Liver (tissue), 9 donors: ENCODE results near the gene INSR. TPM values are rescaled to one million over a fixed set of nuclear protein-coding genes. Genes with fewer than 3 reads are reported as not detected.

Experiments used
- DNase-seq: peaks from one replicate; pipeline ENCODE4 v3.0.0-alpha.2; 2017; ENCODE audit warnings: low spot score
- H3K27ac ChIP-seq, 2 donors: one replicate each; pipeline ENCODE4 v1.7.0; 2013; ENCODE audit warnings: inconsistent platforms in 2 of 2, low read length in 2 of 2, control low read depth in 1 of 2, low read depth in 1 of 2, mild to moderate bottlenecking in 1 of 2
- H3K27me3 ChIP-seq, 4 donors: one replicate each; pipeline versions ENCODE4 v1.6.1 to v1.7.0; 2013; ENCODE audit warnings: low read length in 3 of 4, inconsistent platforms in 1 of 4, mild to moderate bottlenecking in 1 of 4, moderate library complexity in 1 of 4; ENCODE audit not compliant: control insufficient read depth in 4 of 4, insufficient read depth in 4 of 4
- H3K36me3 ChIP-seq, 4 donors: one replicate each; pipeline versions ENCODE4 v1.6.1 to v1.7.0; 2013; ENCODE audit warnings: low read length in 3 of 4, mild to moderate bottlenecking in 3 of 4, low read depth in 1 of 4, moderate library complexity in 1 of 4; ENCODE audit not compliant: control insufficient read depth in 4 of 4, insufficient read depth in 3 of 4
- H3K4me1 ChIP-seq, 4 donors: one replicate each; pipeline versions ENCODE4 v1.6.1 to v1.7.0; 2013; ENCODE audit warnings: low read length in 3 of 4, mild to moderate bottlenecking in 3 of 4, moderate library complexity in 1 of 4; ENCODE audit not compliant: control insufficient read depth in 4 of 4, insufficient read depth in 4 of 4
- H3K4me3 ChIP-seq, 3 donors: one replicate each; pipeline versions ENCODE4 v1.6.1 to v1.7.0; 2013; ENCODE audit warnings: low read length in 3 of 3, control low read depth in 1 of 3, low read depth in 1 of 3, mild to moderate bottlenecking in 1 of 3
- H3K9ac ChIP-seq, 2 donors: one replicate each; pipeline ENCODE4 v1.7.0; 2013; ENCODE audit warnings: low read length in 2 of 2, mild to moderate bottlenecking in 2 of 2, moderate library complexity in 2 of 2, control low read depth in 1 of 2, low read depth in 1 of 2
- H3K9me3 ChIP-seq, 4 donors: one replicate each; pipeline versions ENCODE4 v1.6.1 to v1.7.0; 2013; ENCODE audit warnings: low read length in 3 of 4; ENCODE audit not compliant: control insufficient read depth in 4 of 4
- EGR1 ChIP-seq, 2 donors: IDR thresholded peaks; 2 replicates each; pipeline ENCODE4 v1.6.1; 2016 to 2018; ENCODE audit warnings: antibody characterized with exemption in 2 of 2, low read depth in 2 of 2
- FOXA1 ChIP-seq: IDR thresholded peaks from 2 replicates; pipeline ENCODE4 v1.6.1; 2016; ENCODE audit warnings: antibody characterized with exemption
- FOXA2 ChIP-seq: IDR thresholded peaks from 2 replicates; pipeline ENCODE4 v1.6.1; 2016; ENCODE audit warnings: antibody characterized with exemption
- GABPA ChIP-seq, 2 donors: IDR thresholded peaks in 1 of 2; conservative IDR thresholded peaks in 1 of 2; 2 replicates each; pipeline ENCODE4 v1.6.1; 2016; ENCODE audit warnings: antibody characterized with exemption in 2 of 2, mild to moderate bottlenecking in 1 of 2, moderate library complexity in 1 of 2
- HNF4A ChIP-seq, 2 donors: conservative IDR thresholded peaks; 2 replicates each; pipeline ENCODE4 v1.6.1; 2016; ENCODE audit warnings: antibody characterized with exemption in 2 of 2, mild to moderate bottlenecking in 2 of 2
- HNF4G ChIP-seq: IDR thresholded peaks from 2 replicates; pipeline ENCODE4 v1.6.1; 2016; ENCODE audit warnings: antibody characterized with exemption
- JUND ChIP-seq, 2 donors: IDR thresholded peaks; 2 replicates each; pipeline ENCODE4 v1.6.1; 2016; ENCODE audit warnings: antibody characterized with exemption in 2 of 2
- NR2F2 ChIP-seq: IDR thresholded peaks from 2 replicates; pipeline ENCODE4 v1.6.1; 2016; ENCODE audit warnings: antibody characterized with exemption
- RAD21 ChIP-seq, 2 donors: IDR thresholded peaks; 2 replicates each; pipeline ENCODE4 v1.6.1; 2016; ENCODE audit warnings: antibody characterized with exemption in 2 of 2, mild to moderate bottlenecking in 2 of 2
- RXRA ChIP-seq, 2 donors: IDR thresholded peaks; 2 replicates each; pipeline ENCODE4 v1.6.1; 2017 to 2018; ENCODE audit warnings: antibody characterized with exemption in 2 of 2, mild to moderate bottlenecking in 1 of 2
- SP1 ChIP-seq: IDR thresholded peaks from 2 replicates; pipeline ENCODE4 v1.6.1; 2018; ENCODE audit warnings: antibody characterized with exemption, mild to moderate bottlenecking
- TAF1 ChIP-seq: conservative IDR thresholded peaks from 2 replicates; pipeline ENCODE4 v1.6.1; 2016; ENCODE audit warnings: antibody characterized with exemption, mild to moderate bottlenecking
- YY1 ChIP-seq: IDR thresholded peaks from 2 replicates; pipeline ENCODE4 v1.6.1; 2016; ENCODE audit warnings: antibody characterized with exemption, mild to moderate bottlenecking
- WGBS: extraction: QIAGEN DNeasy Blood & Tissue Kit; methylation state at CpG from one replicate; pipeline ENCODE4 v1.1.7; 2013; 5-methylcytosine and 5-hydroxymethylcytosine counted together
- polyA plus RNA-seq, 2 donors: library from polyadenylated mRNA; stranded (reverse) in 1 of 2; unstranded in 1 of 2; fragments of 200-250 nt in 1 of 2; fragments of >200 nt in 1 of 2; fragmentation: Nextera tagmentation in 1 of 2; extraction: Ambion mirVana in 1 of 2; gene quantifications; one replicate each; pipeline versions ENCODE4 v1.2.1 to v1.2.3, GENCODE V29; 2013 to 2015
- total RNA-seq, 2 donors: library from RNA; depleted of rRNA; stranded (reverse); fragments of >200 nt; gene quantifications; one replicate each; pipeline ENCODE4 v1.2.3, GENCODE V29; 2014
- TF ChIP-seq, protein P1 (sequence below): IDR thresholded peaks from 2 replicates; pipeline ENCODE4 v1.6.1; 2016; ENCODE audit warnings: antibody characterized with exemption, mild to moderate bottlenecking
- TF ChIP-seq, protein P2 (sequence below): IDR thresholded peaks from 2 replicates; pipeline ENCODE4 v1.6.1; 2016; ENCODE audit warnings: antibody characterized with exemption
- TF ChIP-seq, protein P3 (sequence below): fragments of 150-350 bp; IDR thresholded peaks from 2 replicates; pipeline ENCODE4 v1.5.1; 2017; ENCODE audit warnings: improper control_type of control experiment, low read depth, low read length; ENCODE audit not compliant: missing input control
- TF ChIP-seq, protein P4 (sequence below): IDR thresholded peaks from 2 replicates; pipeline ENCODE4 v1.6.1; 2016; ENCODE audit warnings: antibody characterized with exemption
- donor health status: healthy.
- donor health status: healthy.
- donor health status: healthy.
- donor health status: healthy.
- donor health status: healthy.

Gene INSR
- total and polyA plus RNA-seq, 4 donors: 16.5 to 97.5 (median 50.8) TPM

DNA sequence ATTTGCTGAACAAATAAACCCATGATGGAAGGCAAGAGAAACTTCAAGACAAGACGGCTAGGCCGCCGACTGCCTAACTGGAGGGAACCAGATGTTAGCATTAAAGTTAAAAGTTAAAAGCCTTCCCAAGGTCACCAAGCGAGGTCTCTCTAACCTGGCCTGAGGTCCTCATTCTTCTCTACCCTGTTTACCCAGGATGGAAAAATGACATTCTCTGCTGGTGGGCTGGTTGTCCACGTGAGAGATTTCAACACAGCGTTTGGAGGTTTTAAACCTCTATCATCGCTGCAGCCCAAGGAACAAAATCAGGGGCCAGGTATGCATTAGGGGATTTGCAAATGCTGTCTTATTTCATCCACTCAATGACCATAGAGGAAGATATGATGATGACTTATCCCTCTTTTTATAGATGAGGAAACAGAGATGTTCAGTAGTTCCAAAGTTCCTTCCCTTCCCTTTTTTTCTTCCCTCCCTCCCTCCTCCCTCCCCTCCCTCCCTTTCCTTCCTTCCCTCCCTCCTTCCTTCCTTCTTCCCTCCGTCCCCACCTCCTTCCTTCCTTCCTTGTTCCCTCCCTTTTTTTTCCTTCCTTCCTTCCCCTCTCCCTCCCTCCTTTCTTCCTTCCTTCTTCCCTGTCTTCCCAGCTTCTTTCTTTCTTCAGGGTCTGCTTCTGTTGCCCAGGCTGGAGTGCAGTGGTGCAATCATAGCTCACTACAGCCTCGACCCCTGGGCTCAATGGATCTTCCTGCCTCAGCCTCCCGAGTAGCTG lies 79.7 kb downstream of the INSR start:
- no peak overlapping the region for H3K9ac ChIP-seq
- no peak for DNase-seq
- H3K27me3 ChIP-seq: no peaks in the 10 kb centered on the region
- WGBS: 69% methylated on average over 10 of the region's 10 CpGs
- H3K27ac ChIP-seq: peak overlapping the region in 1 of 2 donors; percentile 8
- peaks cover 7 to 19% (median 16%) of the 10 kb centered on the region in 4 donors for H3K4me1 ChIP-seq
- TF ChIP-seq SP1: no peak
- TF ChIP-seq EGR1 (IDR thresholded peaks at IDR 0.05; ENCODE audit: low read depth in 2 of 2): no peak
- TF ChIP-seq HNF4A (conservative IDR thresholded peaks at IDR 0.05): peak in 1 of 2 donors; percentile 3
- no peak for TF ChIP-seq TAF1
- no peaks in the 10 kb centered on the region for H3K36me3 ChIP-seq
- no peak overlapping the region for H3K4me3 ChIP-seq
- no peaks in the 10 kb centered on the region for H3K9me3 ChIP-seq

DNA sequence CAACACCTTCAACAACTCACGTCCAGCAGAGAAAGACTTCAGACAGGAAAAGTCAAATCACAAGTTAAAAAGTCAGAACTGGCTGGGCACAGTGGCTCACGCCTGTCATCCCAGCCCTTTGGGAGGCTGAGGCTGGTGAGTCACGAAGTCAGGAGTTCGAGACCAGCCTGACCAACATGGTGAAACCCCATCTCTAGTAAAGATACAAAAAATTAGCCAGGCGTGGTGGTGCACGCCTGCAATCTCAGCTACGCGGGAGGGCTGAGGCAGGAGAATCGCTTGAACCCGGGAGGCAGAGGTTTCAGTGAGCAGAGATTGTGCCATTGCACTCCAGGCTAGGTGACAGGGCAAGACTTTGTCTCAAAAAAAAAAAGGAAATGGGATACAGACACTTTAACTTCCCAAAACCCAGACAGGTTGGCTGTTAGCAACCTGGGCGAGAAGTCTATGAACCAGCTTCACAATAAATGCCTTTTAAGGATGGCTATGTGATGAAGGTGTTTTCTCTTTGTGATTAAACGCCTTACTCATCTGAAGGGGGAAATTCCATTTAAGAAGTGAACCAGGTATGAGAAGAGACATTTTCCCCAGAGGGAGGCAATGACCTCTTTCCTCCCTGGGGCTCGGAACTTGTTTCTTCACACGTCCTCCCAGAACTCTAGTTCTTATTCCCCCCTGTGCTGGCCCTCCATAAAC lies 80.4 kb downstream of the INSR start:
- H3K36me3 ChIP-seq: no peaks in the 10 kb centered on the region
- H3K4me1 ChIP-seq: peaks cover 7 to 19% (median 17%) of the 10 kb centered on the region in 4 donors
- H3K4me3 ChIP-seq: no peak overlapping the region
- DNase-seq: no peak
- no peaks in the 10 kb centered on the region for H3K27me3 ChIP-seq
- no peaks in the 10 kb centered on the region for H3K9me3 ChIP-seq
- H3K9ac ChIP-seq: no peak overlapping the region
- 84% methylated on average over 14 of the region's 14 CpGs for WGBS
- TF ChIP-seq NR2F2 (no peak), HNF4G (no peak), RAD21 (IDR thresholded peaks at IDR 0.05) (no peak), JUND (IDR thresholded peaks at IDR 0.05) (no peak)
- TF ChIP-seq, protein P1, sequence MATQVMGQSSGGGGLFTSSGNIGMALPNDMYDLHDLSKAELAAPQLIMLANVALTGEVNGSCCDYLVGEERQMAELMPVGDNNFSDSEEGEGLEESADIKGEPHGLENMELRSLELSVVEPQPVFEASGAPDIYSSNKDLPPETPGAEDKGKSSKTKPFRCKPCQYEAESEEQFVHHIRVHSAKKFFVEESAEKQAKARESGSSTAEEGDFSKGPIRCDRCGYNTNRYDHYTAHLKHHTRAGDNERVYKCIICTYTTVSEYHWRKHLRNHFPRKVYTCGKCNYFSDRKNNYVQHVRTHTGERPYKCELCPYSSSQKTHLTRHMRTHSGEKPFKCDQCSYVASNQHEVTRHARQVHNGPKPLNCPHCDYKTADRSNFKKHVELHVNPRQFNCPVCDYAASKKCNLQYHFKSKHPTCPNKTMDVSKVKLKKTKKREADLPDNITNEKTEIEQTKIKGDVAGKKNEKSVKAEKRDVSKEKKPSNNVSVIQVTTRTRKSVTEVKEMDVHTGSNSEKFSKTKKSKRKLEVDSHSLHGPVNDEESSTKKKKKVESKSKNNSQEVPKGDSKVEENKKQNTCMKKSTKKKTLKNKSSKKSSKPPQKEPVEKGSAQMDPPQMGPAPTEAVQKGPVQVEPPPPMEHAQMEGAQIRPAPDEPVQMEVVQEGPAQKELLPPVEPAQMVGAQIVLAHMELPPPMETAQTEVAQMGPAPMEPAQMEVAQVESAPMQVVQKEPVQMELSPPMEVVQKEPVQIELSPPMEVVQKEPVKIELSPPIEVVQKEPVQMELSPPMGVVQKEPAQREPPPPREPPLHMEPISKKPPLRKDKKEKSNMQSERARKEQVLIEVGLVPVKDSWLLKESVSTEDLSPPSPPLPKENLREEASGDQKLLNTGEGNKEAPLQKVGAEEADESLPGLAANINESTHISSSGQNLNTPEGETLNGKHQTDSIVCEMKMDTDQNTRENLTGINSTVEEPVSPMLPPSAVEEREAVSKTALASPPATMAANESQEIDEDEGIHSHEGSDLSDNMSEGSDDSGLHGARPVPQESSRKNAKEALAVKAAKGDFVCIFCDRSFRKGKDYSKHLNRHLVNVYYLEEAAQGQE: no peak
- H3K27ac ChIP-seq: peak overlapping the region; percentile 8 to 11

DNA sequence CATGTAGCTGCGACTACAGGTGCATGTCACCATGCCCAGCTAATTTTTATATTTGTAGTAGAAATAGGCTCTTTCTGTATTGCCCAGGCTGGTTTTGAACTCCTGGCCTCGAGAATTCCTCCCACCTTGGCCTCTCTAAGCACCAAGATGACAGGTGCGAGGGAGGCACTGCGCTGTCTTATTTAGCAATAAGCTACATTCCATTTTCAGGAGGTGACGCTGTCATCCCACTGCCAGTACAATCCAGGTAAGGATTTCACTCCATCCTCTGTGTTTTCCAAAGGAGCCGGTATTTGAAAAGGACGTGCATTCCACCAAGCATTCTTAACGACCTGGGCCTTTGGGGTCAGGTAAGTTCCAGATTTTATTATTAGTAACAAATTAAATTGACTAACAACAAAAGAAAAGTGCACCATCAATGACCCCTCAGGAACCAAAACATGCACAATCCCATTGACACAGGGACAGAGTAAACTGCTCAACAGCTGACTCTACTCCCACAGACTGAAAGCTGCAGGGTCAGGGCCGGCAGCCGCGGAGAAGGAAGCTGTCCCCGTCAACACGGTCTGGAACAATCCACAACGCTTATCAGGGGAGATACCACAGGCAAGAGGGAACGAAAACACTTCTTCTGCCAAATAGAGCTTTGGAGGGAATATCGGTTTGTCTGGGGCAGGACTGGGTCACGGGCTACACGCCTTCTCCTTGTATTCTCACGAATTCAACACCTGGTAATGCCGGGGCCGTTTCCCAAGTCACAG lies 82.8 kb downstream of the INSR start:
- no peak overlapping the region for H3K9ac ChIP-seq
- peaks cover 7 to 19% (median 16%) of the 10 kb centered on the region in 4 donors for H3K4me1 ChIP-seq
- peak; percentile 49 for TF ChIP-seq FOXA1
- TF ChIP-seq, protein P2, sequence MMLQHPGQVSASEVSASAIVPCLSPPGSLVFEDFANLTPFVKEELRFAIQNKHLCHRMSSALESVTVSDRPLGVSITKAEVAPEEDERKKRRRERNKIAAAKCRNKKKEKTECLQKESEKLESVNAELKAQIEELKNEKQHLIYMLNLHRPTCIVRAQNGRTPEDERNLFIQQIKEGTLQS: no peak
- TF ChIP-seq JUND (IDR thresholded peaks at IDR 0.05): peak in 1 of 2 donors; percentile 50
- peak; percentile 42 for TF ChIP-seq YY1
- TF ChIP-seq, protein P3, sequence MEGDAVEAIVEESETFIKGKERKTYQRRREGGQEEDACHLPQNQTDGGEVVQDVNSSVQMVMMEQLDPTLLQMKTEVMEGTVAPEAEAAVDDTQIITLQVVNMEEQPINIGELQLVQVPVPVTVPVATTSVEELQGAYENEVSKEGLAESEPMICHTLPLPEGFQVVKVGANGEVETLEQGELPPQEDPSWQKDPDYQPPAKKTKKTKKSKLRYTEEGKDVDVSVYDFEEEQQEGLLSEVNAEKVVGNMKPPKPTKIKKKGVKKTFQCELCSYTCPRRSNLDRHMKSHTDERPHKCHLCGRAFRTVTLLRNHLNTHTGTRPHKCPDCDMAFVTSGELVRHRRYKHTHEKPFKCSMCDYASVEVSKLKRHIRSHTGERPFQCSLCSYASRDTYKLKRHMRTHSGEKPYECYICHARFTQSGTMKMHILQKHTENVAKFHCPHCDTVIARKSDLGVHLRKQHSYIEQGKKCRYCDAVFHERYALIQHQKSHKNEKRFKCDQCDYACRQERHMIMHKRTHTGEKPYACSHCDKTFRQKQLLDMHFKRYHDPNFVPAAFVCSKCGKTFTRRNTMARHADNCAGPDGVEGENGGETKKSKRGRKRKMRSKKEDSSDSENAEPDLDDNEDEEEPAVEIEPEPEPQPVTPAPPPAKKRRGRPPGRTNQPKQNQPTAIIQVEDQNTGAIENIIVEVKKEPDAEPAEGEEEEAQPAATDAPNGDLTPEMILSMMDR: no peak
- TF ChIP-seq FOXA2: peak; percentile 44
- peak in 1 of 2 donors; percentile 47 for TF ChIP-seq HNF4A (conservative IDR thresholded peaks at IDR 0.05)
- TF ChIP-seq, protein P4, sequence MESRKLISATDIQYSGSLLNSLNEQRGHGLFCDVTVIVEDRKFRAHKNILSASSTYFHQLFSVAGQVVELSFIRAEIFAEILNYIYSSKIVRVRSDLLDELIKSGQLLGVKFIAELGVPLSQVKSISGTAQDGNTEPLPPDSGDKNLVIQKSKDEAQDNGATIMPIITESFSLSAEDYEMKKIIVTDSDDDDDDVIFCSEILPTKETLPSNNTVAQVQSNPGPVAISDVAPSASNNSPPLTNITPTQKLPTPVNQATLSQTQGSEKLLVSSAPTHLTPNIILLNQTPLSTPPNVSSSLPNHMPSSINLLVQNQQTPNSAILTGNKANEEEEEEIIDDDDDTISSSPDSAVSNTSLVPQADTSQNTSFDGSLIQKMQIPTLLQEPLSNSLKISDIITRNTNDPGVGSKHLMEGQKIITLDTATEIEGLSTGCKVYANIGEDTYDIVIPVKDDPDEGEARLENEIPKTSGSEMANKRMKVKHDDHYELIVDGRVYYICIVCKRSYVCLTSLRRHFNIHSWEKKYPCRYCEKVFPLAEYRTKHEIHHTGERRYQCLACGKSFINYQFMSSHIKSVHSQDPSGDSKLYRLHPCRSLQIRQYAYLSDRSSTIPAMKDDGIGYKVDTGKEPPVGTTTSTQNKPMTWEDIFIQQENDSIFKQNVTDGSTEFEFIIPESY: peak; percentile 13
- peak; percentile 67 to 86 for TF ChIP-seq RXRA (IDR thresholded peaks at IDR 0.05)
- no peak for TF ChIP-seq TAF1
- TF ChIP-seq EGR1 (IDR thresholded peaks at IDR 0.05; ENCODE audit: low read depth in 2 of 2): peak in 1 of 2 donors; percentile 38
- peak; percentile 98 for TF ChIP-seq NR2F2
- TF ChIP-seq GABPA (IDR thresholded peaks at IDR 0.05 in 1 of 2, conservative IDR thresholded peaks at IDR 0.05 in 1 of 2): no peak

More for the DNA sequence above, 82.8 kb downstream of the INSR start:
- WGBS: 38% methylated on average over 21 of the region's 21 CpGs
- Histone ChIP-seq H3K27me3 (no peaks in the 10 kb centered on the region), H3K27ac (peak overlapping the region; percentile 58 to 69), H3K9me3 (no peaks in the 10 kb centered on the region), H3K4me3 (no peak overlapping the region), H3K36me3 (no peaks in the 10 kb centered on the region)
- no peak for DNase-seq
